SU-DHL-6 (cell line): ENCODE measurements around the gene HK1.

Source experiments
- EZH2phosphoT487 ChIP-seq: fragments of 200-600 bp; sonication (generic), shearing (Covaris generic); conservative IDR thresholded peaks from 2 replicates; pipeline ENCODE4 v1.6.1; 2018; ENCODE audit warnings: mild to moderate bottlenecking, antibody characterized with exemption, low read length, moderate library complexity, mixed read lengths
- TF ChIP-seq, protein P1 (sequence below): fragments of 200-600 bp; sonication (generic); IDR thresholded peaks from one replicate; pipeline ENCODE4 v1.5.1; 2017; ENCODE audit warnings: antibody characterized with exemption, mild to moderate bottlenecking, low read length, moderate library complexity; ENCODE audit not compliant: insufficient read depth, poor library complexity, severe bottlenecking

DNA sequence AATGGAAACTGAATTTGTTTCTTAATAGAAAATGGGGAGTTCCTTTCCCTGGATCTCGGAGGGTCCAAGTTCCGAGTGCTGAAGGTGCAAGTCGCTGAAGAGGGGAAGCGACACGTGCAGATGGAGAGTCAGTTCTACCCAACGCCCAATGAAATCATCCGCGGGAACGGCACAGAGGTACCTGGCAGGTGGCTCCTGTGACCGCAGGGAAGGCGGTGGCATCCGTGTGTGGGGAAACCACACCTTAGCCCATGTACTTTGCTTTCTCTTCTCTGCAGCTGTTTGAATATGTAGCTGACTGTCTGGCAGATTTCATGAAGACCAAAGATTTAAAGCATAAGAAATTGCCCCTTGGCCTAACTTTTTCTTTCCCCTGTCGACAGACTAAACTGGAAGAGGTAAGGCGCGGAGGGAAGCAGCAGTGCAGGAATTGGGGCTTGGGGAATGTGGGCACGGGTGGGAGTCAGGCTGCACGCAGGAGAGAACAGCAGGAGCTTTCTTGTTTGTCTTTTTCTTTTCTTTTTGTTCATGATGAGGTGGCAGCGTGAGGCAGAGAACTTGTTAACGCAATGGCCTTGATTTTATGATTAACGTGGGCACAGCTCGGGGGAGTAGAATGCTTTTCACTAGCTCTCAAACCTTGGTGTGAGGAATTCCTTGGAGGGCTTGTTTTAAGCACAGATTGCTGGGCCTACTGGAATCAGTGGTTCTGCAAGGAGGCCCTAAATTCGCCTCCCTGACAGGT is 45.4 kb upstream of the HK1 start:
- TF ChIP-seq, protein P1, sequence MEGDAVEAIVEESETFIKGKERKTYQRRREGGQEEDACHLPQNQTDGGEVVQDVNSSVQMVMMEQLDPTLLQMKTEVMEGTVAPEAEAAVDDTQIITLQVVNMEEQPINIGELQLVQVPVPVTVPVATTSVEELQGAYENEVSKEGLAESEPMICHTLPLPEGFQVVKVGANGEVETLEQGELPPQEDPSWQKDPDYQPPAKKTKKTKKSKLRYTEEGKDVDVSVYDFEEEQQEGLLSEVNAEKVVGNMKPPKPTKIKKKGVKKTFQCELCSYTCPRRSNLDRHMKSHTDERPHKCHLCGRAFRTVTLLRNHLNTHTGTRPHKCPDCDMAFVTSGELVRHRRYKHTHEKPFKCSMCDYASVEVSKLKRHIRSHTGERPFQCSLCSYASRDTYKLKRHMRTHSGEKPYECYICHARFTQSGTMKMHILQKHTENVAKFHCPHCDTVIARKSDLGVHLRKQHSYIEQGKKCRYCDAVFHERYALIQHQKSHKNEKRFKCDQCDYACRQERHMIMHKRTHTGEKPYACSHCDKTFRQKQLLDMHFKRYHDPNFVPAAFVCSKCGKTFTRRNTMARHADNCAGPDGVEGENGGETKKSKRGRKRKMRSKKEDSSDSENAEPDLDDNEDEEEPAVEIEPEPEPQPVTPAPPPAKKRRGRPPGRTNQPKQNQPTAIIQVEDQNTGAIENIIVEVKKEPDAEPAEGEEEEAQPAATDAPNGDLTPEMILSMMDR: no peak
- no peak for TF ChIP-seq EZH2phosphoT487
